ENCODE results near the gene GLE1. TPM values are rescaled to one million over a fixed set of nuclear protein-coding genes. Genes with fewer than 3 reads are reported as not detected.

The GLE1 gene, protein sequence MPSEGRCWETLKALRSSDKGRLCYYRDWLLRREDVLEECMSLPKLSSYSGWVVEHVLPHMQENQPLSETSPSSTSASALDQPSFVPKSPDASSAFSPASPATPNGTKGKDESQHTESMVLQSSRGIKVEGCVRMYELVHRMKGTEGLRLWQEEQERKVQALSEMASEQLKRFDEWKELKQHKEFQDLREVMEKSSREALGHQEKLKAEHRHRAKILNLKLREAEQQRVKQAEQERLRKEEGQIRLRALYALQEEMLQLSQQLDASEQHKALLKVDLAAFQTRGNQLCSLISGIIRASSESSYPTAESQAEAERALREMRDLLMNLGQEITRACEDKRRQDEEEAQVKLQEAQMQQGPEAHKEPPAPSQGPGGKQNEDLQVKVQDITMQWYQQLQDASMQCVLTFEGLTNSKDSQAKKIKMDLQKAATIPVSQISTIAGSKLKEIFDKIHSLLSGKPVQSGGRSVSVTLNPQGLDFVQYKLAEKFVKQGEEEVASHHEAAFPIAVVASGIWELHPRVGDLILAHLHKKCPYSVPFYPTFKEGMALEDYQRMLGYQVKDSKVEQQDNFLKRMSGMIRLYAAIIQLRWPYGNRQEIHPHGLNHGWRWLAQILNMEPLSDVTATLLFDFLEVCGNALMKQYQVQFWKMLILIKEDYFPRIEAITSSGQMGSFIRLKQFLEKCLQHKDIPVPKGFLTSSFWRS
- 9.8 TPM for polyA plus RNA-seq (2013, experiment 1 of 2)
- 10.1 TPM for polyA plus RNA-seq (2013, experiment 2 of 2)

DNA sequence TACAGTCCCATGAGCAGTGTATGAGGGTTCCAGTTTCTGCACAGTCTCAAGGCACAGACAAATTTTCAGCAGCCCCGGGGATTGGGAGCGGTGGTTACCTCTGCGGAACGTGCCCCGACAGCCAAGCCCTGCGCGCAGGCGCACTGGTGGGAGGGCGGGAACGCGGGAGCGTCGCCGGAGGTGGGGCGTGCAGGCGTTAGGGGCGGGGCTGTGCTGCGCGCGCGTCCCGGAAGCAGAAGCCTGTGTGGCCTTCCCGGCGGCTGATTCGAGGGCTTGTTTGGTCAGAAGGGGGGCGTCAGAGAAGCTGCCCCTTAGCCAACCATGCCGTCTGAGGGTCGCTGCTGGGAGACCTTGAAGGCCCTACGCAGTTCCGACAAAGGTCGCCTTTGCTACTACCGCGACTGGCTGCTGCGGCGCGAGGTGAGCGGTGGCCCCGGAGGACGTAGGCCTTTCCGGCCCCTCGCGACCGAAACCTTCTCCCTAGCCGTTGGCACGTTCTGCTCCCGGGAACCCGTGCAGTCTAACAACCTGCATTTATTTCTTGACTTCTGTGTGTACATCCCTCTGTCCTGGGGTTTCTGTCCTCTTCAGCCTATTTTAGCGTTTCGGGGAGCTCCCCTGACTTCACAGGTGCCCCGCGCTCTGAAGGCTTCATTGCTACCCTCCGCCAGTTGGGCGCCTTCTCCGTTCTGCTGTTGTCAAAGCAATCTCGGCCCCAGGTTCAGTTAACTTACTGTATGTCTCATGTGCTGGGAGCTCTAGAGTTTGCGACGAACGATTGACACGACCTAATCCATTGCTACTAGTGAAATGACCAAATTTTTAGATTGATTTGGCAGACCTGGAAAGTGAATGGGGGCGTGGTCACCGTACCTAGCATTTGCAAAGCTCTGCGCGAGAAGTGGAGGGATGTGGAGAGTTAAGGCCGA lies at the start of gene GLE1:
Gene GLE1, plus strand, starts transcription at position 235 of the 929 bp plus-strand sequence. Its CDS starts 87 bp downstream, at position 322.
- peak within 1 kb of the TSS; percentile 76 for H3K27ac ChIP-seq (ENCODE audit: low read length, poor library complexity, severe bottlenecking)
- H3K9ac ChIP-seq (ENCODE audit: low read length), result peak within 1 kb of the TSS; percentile 98
- no peak within 1 kb of the TSS for H2BK120ac ChIP-seq (ENCODE audit: low read depth, low read length)
- peaks cover 12 to 31% of the 10 kb centered on the region in 2 experiments for H3K36me3 ChIP-seq (ENCODE audit: control insufficient read depth in 1 of 2, insufficient read depth in 2 of 2, low read depth in 1 of 2, low read length in 2 of 2)
- no peaks in the 10 kb centered on the region for H3K9me3 ChIP-seq (ENCODE audit: control insufficient read depth, low read length)
- H2AFZ ChIP-seq (ENCODE audit: low read depth, low read length), result peak within 1 kb of the TSS; percentile 83
- H3K14ac ChIP-seq (ENCODE audit: low read length in 2 of 2), result peak within 1 kb of the TSS in 1 of 2 experiments; percentile 82
- no peak within 1 kb of the TSS for H2BK5ac ChIP-seq (ENCODE audit: low read depth, low read length, poor library complexity, severe bottlenecking)
- H4K91ac ChIP-seq (ENCODE audit: low read length), result no peak within 1 kb of the TSS
- peak within 1 kb of the TSS; percentile 93 for H3K4me2 ChIP-seq (ENCODE audit: low read length, poor library complexity, severe bottlenecking)
- peaks cover 11% of the 10 kb centered on the region for H3K79me1 ChIP-seq (replicated peaks; ENCODE audit: low read length, poor library complexity, severe bottlenecking)
- H3K27me3 ChIP-seq (ENCODE audit: control insufficient read depth in 1 of 2, insufficient read depth in 1 of 2, low read length in 2 of 2), result no peaks in the 10 kb centered on the region
- peak within 1 kb of the TSS; percentile 90 to 98 for H3K4me3 ChIP-seq (ENCODE audit: insufficient read depth in 1 of 2, low read depth in 1 of 2, low read length in 2 of 2)
- no peak within 1 kb of the TSS for H2AK5ac ChIP-seq (ENCODE audit: low read length, severe bottlenecking)
- H2BK12ac ChIP-seq (ENCODE audit: low read length in 2 of 2), result no peak within 1 kb of the TSS
- DNase-seq, result peak; percentile 91
- WGBS, result 1% methylated on average over 59 of the region's 64 CpGs
- no peak within 1 kb of the TSS for H3K23ac ChIP-seq (ENCODE audit: low read length in 2 of 2)
- peak within 1 kb of the TSS; percentile 65 to 95 for H3K18ac ChIP-seq (ENCODE audit: low read depth in 1 of 2, low read length in 2 of 2)
- H3K4me1 ChIP-seq (ENCODE audit: control insufficient read depth, insufficient read depth, low read depth, low read length), result peaks cover 7% of the 10 kb centered on the region
- H2BK15ac ChIP-seq (ENCODE audit: low read depth, poor library complexity, severe bottlenecking), result no peak within 1 kb of the TSS
- H4K8ac ChIP-seq (ENCODE audit: low read length), result peak within 1 kb of the TSS; percentile 54
- peak within 1 kb of the TSS in 1 of 2 experiments; percentile 92 for H3K4ac ChIP-seq (ENCODE audit: low read depth in 1 of 2, low read length in 2 of 2)

DNA sequence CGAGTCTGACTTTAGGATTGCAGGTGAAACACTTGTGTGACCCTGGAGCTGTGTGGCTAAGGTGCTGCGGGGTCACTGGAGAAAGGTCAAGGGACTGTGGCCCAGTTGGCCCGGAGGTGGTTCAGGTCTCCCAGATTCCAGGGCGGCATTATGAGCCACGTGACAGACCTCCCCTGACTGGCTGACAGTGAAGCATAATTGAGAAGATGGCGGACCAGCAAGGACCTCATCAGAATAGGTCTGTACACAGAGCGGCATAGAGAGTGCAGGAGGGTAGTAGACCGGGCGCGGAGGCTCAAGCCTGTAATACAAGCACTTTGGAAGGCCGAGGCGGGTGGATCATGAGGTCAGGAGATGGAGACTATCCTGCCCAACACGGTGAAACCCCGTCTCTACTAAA lies 49.5 kb upstream of the GLE1 start:
- Histone ChIP-seq H2AFZ (ENCODE audit: low read depth, low read length) (no peak overlapping the region), H3K4me1 (ENCODE audit: control insufficient read depth, insufficient read depth, low read depth, low read length) (peaks cover 12% of the 10 kb centered on the region), H2AK5ac (ENCODE audit: low read length, severe bottlenecking) (no peak overlapping the region), H3K79me1 (replicated peaks; ENCODE audit: low read length, poor library complexity, severe bottlenecking) (peaks cover 21% of the 10 kb centered on the region), H2BK5ac (ENCODE audit: low read depth, low read length, poor library complexity, severe bottlenecking) (no peak overlapping the region), H3K27me3 (ENCODE audit: control insufficient read depth in 1 of 2, insufficient read depth in 1 of 2, low read length in 2 of 2) (peaks cover 6 to 12% of the 10 kb centered on the region in 2 experiments), H2BK120ac (ENCODE audit: low read depth, low read length) (no peak overlapping the region), H3K36me3 (ENCODE audit: control insufficient read depth in 1 of 2, insufficient read depth in 2 of 2, low read depth in 1 of 2, low read length in 2 of 2) (peaks cover 2 to 11% of the 10 kb centered on the region in 2 experiments), H3K4me2 (ENCODE audit: low read length, poor library complexity, severe bottlenecking) (no peak overlapping the region), H3K4me3 (ENCODE audit: insufficient read depth in 1 of 2, low read depth in 1 of 2, low read length in 2 of 2) (no peak overlapping the region), H4K8ac (ENCODE audit: low read length) (no peak overlapping the region), H3K9me3 (ENCODE audit: control insufficient read depth, low read length) (no peaks in the 10 kb centered on the region), H2BK12ac (ENCODE audit: low read length in 2 of 2) (no peak overlapping the region), H2BK15ac (ENCODE audit: low read depth, poor library complexity, severe bottlenecking) (no peak overlapping the region), H3K27ac (ENCODE audit: low read length, poor library complexity, severe bottlenecking) (no peak overlapping the region), H3K9ac (ENCODE audit: low read length) (no peak overlapping the region), H4K91ac (ENCODE audit: low read length) (peak overlapping the region; percentile 23), H3K4ac (ENCODE audit: low read depth in 1 of 2, low read length in 2 of 2) (no peak overlapping the region), H3K18ac (ENCODE audit: low read depth in 1 of 2, low read length in 2 of 2) (no peak overlapping the region), H3K14ac (ENCODE audit: low read length in 2 of 2) (no peak overlapping the region), H3K23ac (ENCODE audit: low read length in 2 of 2) (no peak overlapping the region)
- 97% methylated on average over 10 of the region's 14 CpGs for WGBS
- no peak for DNase-seq

DNA sequence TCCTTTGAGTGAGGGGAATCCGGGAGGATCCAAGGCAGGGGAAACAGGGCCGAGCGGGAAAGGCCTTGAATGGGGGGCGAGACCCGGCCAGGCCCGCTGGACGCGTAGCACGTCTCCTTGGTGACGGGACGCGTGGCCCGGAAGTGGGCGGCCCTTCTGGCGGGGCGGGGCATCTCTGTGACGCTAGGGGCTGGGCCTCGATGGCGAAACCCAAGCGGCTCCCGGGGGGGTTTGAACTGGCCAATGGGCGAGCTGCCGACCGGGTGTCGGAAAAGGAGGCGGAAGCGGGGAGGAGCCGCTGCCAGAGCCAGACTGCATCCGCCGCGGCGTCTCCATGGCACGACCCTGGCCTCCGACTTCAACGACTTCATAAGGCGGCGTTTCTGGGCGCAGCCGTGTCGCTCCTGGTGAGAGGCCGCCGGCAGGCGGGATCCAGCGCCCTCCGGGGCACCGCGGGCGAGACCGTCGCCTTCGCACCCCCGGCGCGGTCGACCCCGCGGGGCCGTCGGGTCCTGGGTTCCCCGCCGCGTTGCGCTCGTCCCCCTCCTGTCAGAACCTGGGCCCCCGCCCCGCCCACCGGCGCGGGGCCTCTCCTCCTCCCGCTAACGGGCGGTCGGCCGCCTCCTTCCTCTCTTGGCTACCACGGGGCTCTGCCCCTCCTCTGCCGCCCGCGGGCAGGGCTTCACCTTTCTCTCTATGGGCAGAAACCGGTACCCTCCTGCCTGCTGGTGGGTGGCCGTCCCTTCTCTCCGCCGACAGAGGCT lies 48.5 kb upstream of the GLE1 start, which contains the start of gene ODF2:
Gene ODF2, plus strand, starts transcription at position 158 of the 764 bp plus-strand sequence. Its CDS starts 86 bp downstream, at position 244.
- Histone ChIP-seq H3K27me3 (ENCODE audit: control insufficient read depth in 1 of 2, insufficient read depth in 1 of 2, low read length in 2 of 2) (peaks cover 6 to 9% of the 10 kb centered on the region in 2 experiments), H2AK5ac (ENCODE audit: low read length, severe bottlenecking) (no peak within 1 kb of the TSS), H4K91ac (ENCODE audit: low read length) (peak within 1 kb of the TSS; percentile 67), H2BK5ac (ENCODE audit: low read depth, low read length, poor library complexity, severe bottlenecking) (no peak within 1 kb of the TSS), H3K4me3 (ENCODE audit: insufficient read depth in 1 of 2, low read depth in 1 of 2, low read length in 2 of 2) (peak within 1 kb of the TSS; percentile 89 to 90), H3K14ac (ENCODE audit: low read length in 2 of 2) (peak within 1 kb of the TSS; percentile 25 to 73), H3K18ac (ENCODE audit: low read depth in 1 of 2, low read length in 2 of 2) (peak within 1 kb of the TSS; percentile 55 to 71), H3K27ac (ENCODE audit: low read length, poor library complexity, severe bottlenecking) (peak within 1 kb of the TSS; percentile 48), H3K36me3 (ENCODE audit: control insufficient read depth in 1 of 2, insufficient read depth in 2 of 2, low read depth in 1 of 2, low read length in 2 of 2) (peaks cover 12 to 21% of the 10 kb centered on the region in 2 experiments), H2BK12ac (ENCODE audit: low read length in 2 of 2) (peak within 1 kb of the TSS in 1 of 2 experiments; percentile 83), H3K9me3 (ENCODE audit: control insufficient read depth, low read length) (no peaks in the 10 kb centered on the region), H3K4me2 (ENCODE audit: low read length, poor library complexity, severe bottlenecking) (peak within 1 kb of the TSS; percentile 97), H3K4me1 (ENCODE audit: control insufficient read depth, insufficient read depth, low read depth, low read length) (peaks cover 12% of the 10 kb centered on the region), H3K4ac (ENCODE audit: low read depth in 1 of 2, low read length in 2 of 2) (peak within 1 kb of the TSS; percentile 60 to 73), H2BK120ac (ENCODE audit: low read depth, low read length) (no peak within 1 kb of the TSS), H3K23ac (ENCODE audit: low read length in 2 of 2) (peak within 1 kb of the TSS in 1 of 2 experiments; percentile 46), H3K9ac (ENCODE audit: low read length) (peak within 1 kb of the TSS; percentile 91), H3K79me1 (replicated peaks; ENCODE audit: low read length, poor library complexity, severe bottlenecking) (peaks cover 27% of the 10 kb centered on the region), H2BK15ac (ENCODE audit: low read depth, poor library complexity, severe bottlenecking) (peak within 1 kb of the TSS; percentile 78), H4K8ac (ENCODE audit: low read length) (peak within 1 kb of the TSS; percentile 91), H2AFZ (ENCODE audit: low read depth, low read length) (peak within 1 kb of the TSS; percentile 92)
- DNase-seq, result peak; percentile 97
- under 1% methylated on average over 76 of the region's 82 CpGs for WGBS

All from mesenchymal stem cell (in vitro differentiated cells and primary cell).